MM.1S (cell line): ENCODE data around the gene PNKP.

ENCODE experiments used
- DNase-seq: peaks from one replicate; pipeline ENCODE4 v3.0.0-alpha.2; 2015
- H2AFZ ChIP-seq: fragments of 300-600 bp; sonication (generic); 2 replicates; pipeline ENCODE4 v1.6.0; 2016; ENCODE audit warnings: antibody characterized with exemption, low read length
- H3F3A ChIP-seq: fragments of 300-600 bp; sonication (generic); 2 replicates; pipeline ENCODE4 v1.6.1; 2016; ENCODE audit warnings: mild to moderate bottlenecking, antibody characterized with exemption, low read length, moderate library complexity, mixed read lengths; ENCODE audit not compliant: insufficient read depth
- H3K27ac ChIP-seq: fragments of 300-600 bp; sonication (generic); 2 replicates; pipeline ENCODE4 v1.5.1; 2016; ENCODE audit warnings: mild to moderate bottlenecking, low read length
- H3K27me3 ChIP-seq: fragments of 300-600 bp; sonication (generic); replicated peaks from 2 replicates; pipeline ENCODE4 v1.6.0; 2016; ENCODE audit warnings: low read length; ENCODE audit not compliant: insufficient read depth
- H3K36me3 ChIP-seq: fragments of 300-600 bp; sonication (generic); replicated peaks from 2 replicates; pipeline ENCODE4 v1.6.1; 2016; ENCODE audit warnings: mild to moderate bottlenecking, low read length, mixed read lengths; ENCODE audit not compliant: insufficient read depth
- H3K4me1 ChIP-seq: fragments of 300-600 bp; sonication (generic); 2 replicates; pipeline ENCODE4 v1.6.1; 2016; ENCODE audit warnings: low read length, mixed read lengths
- H3K4me2 ChIP-seq: fragments of 300-600 bp; sonication (generic); 2 replicates; pipeline ENCODE4 v1.6.0; 2016; ENCODE audit warnings: low read depth, low read length
- H3K4me3 ChIP-seq: fragments of 300-600 bp; sonication (generic); 2 replicates; pipeline ENCODE4 v1.5.1; 2016; ENCODE audit warnings: low read length, mixed read lengths
- H3K79me2 ChIP-seq: fragments of 300-600 bp; sonication (generic); 2 replicates; pipeline ENCODE4 v1.6.1; 2016; ENCODE audit warnings: mixed run types, low read length, mixed read lengths
- H3K9ac ChIP-seq: fragments of 300-600 bp; sonication (generic); 2 replicates; pipeline ENCODE4 v1.6.1; 2016; ENCODE audit warnings: low read length, mixed read lengths
- H3K9me2 ChIP-seq: fragments of 300-600 bp; sonication (generic); replicated peaks from 2 replicates; pipeline ENCODE4 v1.6.1; 2016; ENCODE audit warnings: mild to moderate bottlenecking, low read length, mixed read lengths; ENCODE audit not compliant: insufficient read depth
- H3K9me3 ChIP-seq: fragments of 300-600 bp; sonication (generic); replicated peaks from 2 replicates; pipeline ENCODE4 v1.6.1; 2016; ENCODE audit warnings: mild to moderate bottlenecking, low read length, mixed read lengths; ENCODE audit not compliant: insufficient read depth
- H4K20me1 ChIP-seq: fragments of 300-600 bp; sonication (generic); 2 replicates; pipeline ENCODE4 v1.6.1; 2016; ENCODE audit warnings: mild to moderate bottlenecking, low read length, moderate library complexity, mixed read lengths; ENCODE audit not compliant: insufficient read depth
- CTCF ChIP-seq: fragments of 300-600 bp; sonication (generic); IDR thresholded peaks from 2 replicates; pipeline ENCODE4 v1.5.1; 2016; ENCODE audit warnings: antibody characterized with exemption, low read length, mixed read lengths
- EZH2 ChIP-seq: fragments of 300-600 bp; sonication (generic); optimal IDR thresholded peaks from 2 replicates; pipeline ENCODE3; 2017; ENCODE audit warnings: low read depth, mild to moderate bottlenecking, antibody characterized with exemption, low read length, mixed read lengths
- EZH2phosphoT487 ChIP-seq: fragments of 300-600 bp; sonication (generic); IDR thresholded peaks from 2 replicates; pipeline ENCODE4 v1.6.1; 2018; ENCODE audit warnings: antibody characterized with exemption, low read length

PNKP gene

GRCh38 chr19:49889687-49890348 is 22.4 kb upstream of the PNKP start:
- Histone ChIP-seq H3K4me2 (peak overlapping the region; percentile 88), H2AFZ (peak overlapping the region; percentile 69), H3K4me1 (no peaks in the 10 kb centered on the region), H4K20me1 (no peaks in the 10 kb centered on the region), H3K27me3 (peaks cover 5% of the 10 kb centered on the region; the same call in 1 of the 2 replicates), H3K9me2 (no peaks in the 10 kb centered on the region), H3K79me2 (no peaks in the 10 kb centered on the region), H3K9me3 (no peaks in the 10 kb centered on the region), H3K27ac (peak overlapping the region; percentile 13; the same call in 1 of the 2 replicates), H3K9ac (peak overlapping the region; percentile 23; the same call in 1 of the 2 replicates), H3F3A (no peaks in the 10 kb centered on the region), H3K36me3 (no peaks in the 10 kb centered on the region), H3K4me3 (peak overlapping the region; percentile 54)
- peak; percentile 42 for DNase-seq
- TF ChIP-seq EZH2 (no peak), CTCF (peak; percentile 59)

GRCh38 chr19:49889038-49889686 is 21.8 kb upstream of the PNKP start:
- Histone ChIP-seq H3K4me2 (no peak overlapping the region), H3K9ac (no peak overlapping the region), H3K4me3 (no peak overlapping the region), H3K27me3 (peaks cover 5% of the 10 kb centered on the region; the same call in 1 of the 2 replicates), H3K27ac (no peak overlapping the region), H3K79me2 (no peaks in the 10 kb centered on the region), H3F3A (no peaks in the 10 kb centered on the region), H2AFZ (no peak overlapping the region), H3K4me1 (no peaks in the 10 kb centered on the region), H3K9me3 (no peaks in the 10 kb centered on the region), H3K9me2 (no peaks in the 10 kb centered on the region), H3K36me3 (no peaks in the 10 kb centered on the region), H4K20me1 (no peaks in the 10 kb centered on the region)
- TF ChIP-seq CTCF (no peak), EZH2phosphoT487 (no peak), EZH2 (no peak)
- no peak for DNase-seq

GRCh38 chr19:49888510-49888824 is 21.1 kb upstream of the PNKP start:
- no peaks in the 10 kb centered on the region for H3K36me3 ChIP-seq
- no peak for DNase-seq
- H3K4me3 ChIP-seq, result no peak overlapping the region
- H4K20me1 ChIP-seq, result no peaks in the 10 kb centered on the region
- peaks cover 5% of the 10 kb centered on the region; the same call in 1 of the 2 replicates for H3K27me3 ChIP-seq
- H3K9ac ChIP-seq, result no peak overlapping the region
- TF ChIP-seq EZH2 (no peak), EZH2phosphoT487 (no peak), CTCF (no peak)
- no peaks in the 10 kb centered on the region for H3K4me1 ChIP-seq
- no peaks in the 10 kb centered on the region for H3K79me2 ChIP-seq
- no peaks in the 10 kb centered on the region for H3F3A ChIP-seq
- no peaks in the 10 kb centered on the region for H3K9me2 ChIP-seq
- H2AFZ ChIP-seq, result no peak overlapping the region
- H3K27ac ChIP-seq, result no peak overlapping the region
- no peaks in the 10 kb centered on the region for H3K9me3 ChIP-seq
- no peak overlapping the region for H3K4me2 ChIP-seq
